ENCODE results near the gene TOR1AIP2. TPM values are rescaled to one million over a fixed set of nuclear protein-coding genes. Genes with fewer than 3 reads are reported as not detected.

TOR1AIP2 gene
- total and polyA plus RNA-seq, 2 of the 13 experiments (the other 11 are each of a cell fraction or from before 2014, with no cell fraction given) = 35.2 to 65.8 TPM

- TF ChIP-seq NKX3-1 (CRISPR knock-in tag; IDR thresholded peaks at IDR 0.05) (no peak), JDP2 (CRISPR knock-in tag; IDR thresholded peaks at IDR 0.05; ENCODE audit: borderline replicate concordance) (no peak), ATF4 (CRISPR knock-in tag; IDR thresholded peaks at IDR 0.05) (no peak), ZNF205 (CRISPR knock-in tag; IDR thresholded peaks at IDR 0.05) (no peak), ARID2 (CRISPR knock-in tag; IDR thresholded peaks at IDR 0.05; ENCODE audit: borderline replicate concordance) (no peak; the same call in 1 of the 2 replicates), GZF1 (CRISPR knock-in tag; IDR thresholded peaks at IDR 0.05) (no peak), ZNF30 (CRISPR knock-in tag; IDR thresholded peaks at IDR 0.05) (no peak), ZNF251 (CRISPR knock-in tag; IDR thresholded peaks at IDR 0.05) (no peak), ATF2 (CRISPR knock-in tag; IDR thresholded peaks at IDR 0.05) (no peak), SRSF1 (optimal IDR thresholded peaks at IDR 0.05; ENCODE audit: low read depth, low read length) (no peak), PHF20 (CRISPR knock-in tag; IDR thresholded peaks at IDR 0.05) (no peak), HNF4G (IDR thresholded peaks at IDR 0.05; ENCODE audit: borderline replicate concordance, low read depth, low read length) (no peak), HNF4G (CRISPR knock-in tag; IDR thresholded peaks at IDR 0.05; ENCODE audit: borderline replicate concordance, low read depth) (0 out of 2 replicates have a peak, but pooled peaks have one; percentile 11), SIN3A (IDR thresholded peaks at IDR 0.05; ENCODE audit: borderline replicate concordance, low read depth, low read length) (peak; percentile 28; the same call in 1 of the 2 replicates), NR2F2 (IDR thresholded peaks at IDR 0.05; ENCODE audit: borderline replicate concordance, low read depth) (no peak), SETDB1 (CRISPR knock-in tag; IDR thresholded peaks at IDR 0.05; ENCODE audit: borderline replicate concordance) (no peak), HNRNPL (IDR thresholded peaks at IDR 0.05; ENCODE audit: low read depth, low read length) (peak; percentile 84; the same call in 1 of the 2 replicates), ZSCAN25 (CRISPR knock-in tag; IDR thresholded peaks at IDR 0.05) (no peak), AHR (CRISPR knock-in tag; IDR thresholded peaks at IDR 0.05) (no peak), KDM1A (CRISPR knock-in tag; IDR thresholded peaks at IDR 0.05) (no peak), RARG (CRISPR knock-in tag; IDR thresholded peaks at IDR 0.05; ENCODE audit: low read depth) (no peak), ZNF777 (CRISPR knock-in tag; IDR thresholded peaks at IDR 0.05) (no peak), RBFOX2 (IDR thresholded peaks at IDR 0.05; ENCODE audit: low read depth, low read length) (no peak), ZBTB38 (CRISPR knock-in tag; IDR thresholded peaks at IDR 0.05) (0 out of 2 replicates have a peak, but pooled peaks have one; percentile 11), ZEB1 (IDR thresholded peaks at IDR 0.05; ENCODE audit: insufficient replicate concordance, low read depth) (no peak), GTF3A (CRISPR knock-in tag; conservative IDR thresholded peaks at IDR 0.05) (no peak), SAFB2 (CRISPR knock-in tag; IDR thresholded peaks at IDR 0.05; ENCODE audit: borderline replicate concordance, low read depth) (0 out of 2 replicates have a peak, but pooled peaks have one; percentile 11), ZNF430 (CRISPR knock-in tag; IDR thresholded peaks at IDR 0.05) (0 out of 2 replicates have a peak, but pooled peaks have one; percentile 69), CENPX (CRISPR knock-in tag; IDR thresholded peaks at IDR 0.05) (no peak), SOX6 (IDR thresholded peaks at IDR 0.05) (no peak), SOX6 (CRISPR knock-in tag; IDR thresholded peaks at IDR 0.05) (no peak), ZNF615 (CRISPR knock-in tag; IDR thresholded peaks at IDR 0.05; ENCODE audit: borderline replicate concordance) (no peak)
Observed at GRCh38 chr1:179883040-179883744, 5.6 kb upstream of the TOR1AIP2 start (continued).

Data from HepG2 (cell line).